SK-N-MC (cell line): ENCODE data around the gene RND3.

Experiments used
- EZH2 ChIP-seq: fragments of 200-600 bp; sonication (generic); IDR thresholded peaks from one replicate; pipeline ENCODE4 v1.6.1; 2017; ENCODE audit warnings: antibody characterized with exemption
- POLR2AphosphoS5 ChIP-seq: IDR thresholded peaks from 2 replicates; pipeline ENCODE4 v1.6.1; 2012; ENCODE audit warnings: mild to moderate bottlenecking, low read depth, low read length, borderline replicate concordance

GRCh38 chr2:150505178-150505577 lies 17.7 kb upstream of the RND3 start:
- TF ChIP-seq POLR2AphosphoS5 (no peak), EZH2 (no peak)
